KG1 (cell line): ENCODE measurements around the gene KIAA1143.

Experiments used
- DNase-seq: peaks from one replicate; lab custom pipeline; 2025; lab: John Stamatoyannopoulos, UW

KIAA1143 gene

DNA sequence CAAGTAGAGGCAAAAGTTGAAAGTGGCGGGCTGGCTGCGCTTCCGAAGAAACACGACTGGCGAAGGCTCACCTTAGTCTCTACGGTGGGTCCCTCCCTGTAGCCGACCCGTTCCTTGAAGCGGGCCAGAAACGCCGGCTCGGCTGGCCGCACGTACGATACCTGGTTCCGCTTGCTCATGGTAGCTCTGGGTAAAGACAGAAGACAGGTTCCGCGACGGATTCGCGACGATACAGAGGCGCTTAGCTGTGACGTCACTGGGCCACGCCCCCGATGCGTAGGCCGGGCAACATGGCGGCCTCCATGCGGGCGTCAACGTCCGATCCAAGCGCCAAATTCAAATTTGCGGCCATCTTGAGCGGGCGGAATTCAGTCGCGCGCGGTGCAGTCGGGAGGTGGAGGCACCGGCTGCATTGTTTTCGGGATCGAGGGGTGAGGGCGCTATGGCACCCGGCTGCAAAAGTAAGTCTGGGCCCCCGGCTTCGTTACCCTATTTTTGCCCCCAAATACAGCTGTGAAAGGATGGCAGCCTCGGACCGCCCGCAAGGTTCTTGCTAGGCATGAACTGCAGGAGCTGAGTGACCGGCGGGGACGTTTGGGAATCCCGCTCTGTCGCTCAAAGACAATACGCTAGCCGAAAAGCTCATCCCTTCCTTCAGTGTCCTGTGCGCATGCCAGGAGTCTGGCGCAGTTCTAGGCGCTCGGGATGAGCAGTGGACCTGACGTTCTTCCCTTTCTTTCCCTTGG, at the start of gene KIAA1143, which contains the start of gene KIF15:
TSS of gene KIAA1143 (minus strand) at position 196 of the 746 bp plus-strand sequence. CDS start at position 179, 17 bp downstream.
TSS of gene KIF15 (plus strand) at position 371 of the 746 bp plus-strand sequence. CDS start at position 443, 72 bp downstream.
- DNase-seq: peak; percentile 97

DNA sequence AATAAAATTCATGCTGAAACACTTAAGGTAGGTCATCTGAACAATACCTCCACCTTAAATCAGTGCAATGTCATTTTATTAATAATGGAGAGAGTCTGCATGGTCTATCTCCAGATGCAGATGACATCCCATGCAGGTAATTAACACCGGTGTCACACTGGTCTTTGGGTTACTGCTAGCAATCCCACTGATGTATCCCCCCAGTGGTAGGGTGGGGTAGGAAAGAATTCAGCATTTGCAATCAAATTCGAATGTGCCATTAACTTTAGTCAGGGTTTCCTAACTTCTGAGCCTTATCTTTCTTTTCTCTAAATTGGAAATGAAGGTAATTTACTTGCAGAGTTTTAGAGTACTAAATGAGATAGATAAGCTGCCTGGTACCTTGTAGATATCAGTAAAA, 44.5 kb upstream of the KIAA1143 start:
- no peak for DNase-seq

- DNase-seq: no peak
Observed at GRCh38 chr3:44803298-44803697, 41.9 kb upstream of the KIAA1143 start.

- DNase-seq: no peak
Observed at GRCh38 chr3:44802011-44802410, 40.6 kb upstream of the KIAA1143 start.

- DNase-seq: no peak
Observed at GRCh38 chr3:44795197-44795596, 33.8 kb upstream of the KIAA1143 start.

DNA sequence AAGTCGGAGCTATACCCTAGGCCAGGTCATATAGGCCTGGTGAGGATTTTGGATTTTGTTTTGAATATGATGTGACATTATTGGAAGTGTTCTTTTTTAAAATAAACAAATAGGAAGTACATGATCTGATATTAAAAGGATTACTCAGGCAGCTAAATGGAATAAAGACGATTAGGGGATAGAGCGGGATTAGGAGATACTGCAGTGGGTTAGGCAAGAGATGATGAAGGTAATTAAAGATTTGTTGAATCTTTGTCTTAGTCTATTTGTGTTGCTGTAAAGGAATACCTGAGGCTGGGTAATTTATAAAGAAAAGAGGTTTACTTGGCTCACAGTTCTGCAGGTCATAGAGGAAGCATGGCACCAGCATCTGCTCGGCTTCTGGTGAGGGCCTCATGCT, 21.5 kb upstream of the KIAA1143 start:
- no peak for DNase-seq

GRCh38 chr3:44772099-44772442, 10.7 kb upstream of the KIAA1143 start:
- no peak for DNase-seq

DNA sequence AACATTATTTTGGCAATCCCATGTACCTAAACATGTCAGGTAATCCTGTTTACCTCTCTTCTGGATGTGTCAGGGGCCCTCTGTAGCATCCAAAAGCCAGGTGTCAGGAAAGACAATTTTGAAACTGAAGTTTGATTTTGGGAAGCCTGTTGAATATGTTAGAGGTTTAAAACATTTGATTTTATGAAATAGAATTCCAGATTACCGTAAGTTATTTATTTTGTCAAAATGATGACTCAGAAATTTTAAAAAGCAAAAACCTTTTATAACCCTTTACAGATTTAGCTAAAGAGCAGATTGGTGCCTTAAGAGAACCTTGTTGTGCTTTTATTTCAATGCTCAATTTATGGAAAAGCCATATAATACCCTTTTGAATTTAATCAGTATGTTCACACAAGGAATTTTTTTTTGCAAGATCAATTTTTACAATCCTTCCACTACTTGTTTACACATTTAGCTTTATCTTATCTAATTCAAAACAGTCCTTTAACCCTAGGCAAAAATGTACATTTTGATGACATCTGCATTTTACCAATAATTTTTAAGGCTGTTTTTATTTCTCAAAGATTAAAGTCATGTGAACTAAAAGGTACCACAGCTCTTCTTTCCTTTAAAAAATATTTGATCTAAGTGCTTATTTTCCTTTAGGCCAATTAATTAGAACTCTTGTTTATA, 10.1 kb upstream of the KIAA1143 start:
- no peak for DNase-seq

GRCh38 chr3:44764248-44764647, 2.8 kb upstream of the KIAA1143 start:
- DNase-seq: no peak

GRCh38 chr3:44762690-44763089, 1.3 kb upstream of the KIAA1143 start:
- no peak for DNase-seq

GRCh38 chr3:44762170-44762677, 805 bp upstream of the KIAA1143 start:
- DNase-seq: peak; percentile 56

- no peak for DNase-seq
Observed at GRCh38 chr3:44761101-44761423, 357 bp downstream of the KIAA1143 start.

DNA sequence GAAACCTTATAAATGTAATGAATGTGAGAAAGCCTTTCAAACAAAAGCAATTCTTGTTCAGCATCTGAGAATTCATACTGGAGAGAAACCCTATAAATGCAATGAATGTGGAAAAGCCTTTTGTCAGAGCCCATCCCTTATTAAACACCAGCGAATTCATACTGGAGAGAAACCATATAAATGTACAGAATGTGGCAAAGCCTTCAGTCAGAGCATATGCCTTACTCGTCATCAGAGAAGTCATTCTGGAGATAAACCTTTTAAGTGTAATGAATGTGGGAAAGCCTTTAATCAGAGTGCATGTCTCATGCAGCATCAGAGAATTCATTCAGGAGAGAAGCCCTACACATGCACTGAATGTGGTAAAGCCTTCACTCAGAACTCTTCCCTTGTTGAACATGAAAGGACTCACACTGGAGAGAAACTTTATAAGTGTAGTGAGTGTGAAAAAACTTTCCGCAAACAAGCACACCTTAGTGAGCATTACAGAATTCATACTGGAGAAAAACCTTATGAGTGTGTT, 26.7 kb downstream of the KIAA1143 start:
- no peak for DNase-seq

DNA sequence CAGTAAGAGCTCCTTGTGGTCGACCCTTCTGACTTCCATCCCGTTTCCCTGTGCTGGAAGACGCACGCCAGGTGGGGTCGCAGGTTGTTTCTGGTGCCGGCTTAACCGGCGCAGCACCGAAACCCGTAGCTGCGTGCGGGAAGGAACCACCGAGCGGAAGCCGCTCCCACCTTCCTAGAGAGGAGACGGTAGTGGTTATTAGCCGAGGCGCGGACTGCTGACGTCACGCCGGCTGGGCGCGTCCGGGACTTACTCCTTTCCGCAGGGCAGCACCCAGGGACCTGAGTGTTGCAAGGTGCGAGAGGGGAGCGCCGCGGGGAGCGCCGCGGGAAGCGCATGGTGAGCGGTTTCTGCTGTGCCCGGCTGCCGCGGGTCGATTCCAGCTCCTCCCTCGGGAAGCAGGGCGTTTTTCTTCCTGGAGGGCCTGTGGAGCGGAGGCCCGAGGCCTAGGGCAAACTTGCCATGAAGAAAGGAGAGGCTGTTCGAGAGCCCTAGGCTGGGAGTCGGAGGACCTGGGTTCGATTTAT, 32.0 kb downstream of the KIAA1143 start, which contains the start of gene ZNF501:
TSS of gene ZNF501 (plus strand) at position 252 of the 527 bp plus-strand sequence. CDS start 4,787 bp downstream, outside the sequence.
- DNase-seq: peak; percentile 24

GRCh38 chr3:44722103-44722401, 39.4 kb downstream of the KIAA1143 start:
- no peak for DNase-seq

DNA sequence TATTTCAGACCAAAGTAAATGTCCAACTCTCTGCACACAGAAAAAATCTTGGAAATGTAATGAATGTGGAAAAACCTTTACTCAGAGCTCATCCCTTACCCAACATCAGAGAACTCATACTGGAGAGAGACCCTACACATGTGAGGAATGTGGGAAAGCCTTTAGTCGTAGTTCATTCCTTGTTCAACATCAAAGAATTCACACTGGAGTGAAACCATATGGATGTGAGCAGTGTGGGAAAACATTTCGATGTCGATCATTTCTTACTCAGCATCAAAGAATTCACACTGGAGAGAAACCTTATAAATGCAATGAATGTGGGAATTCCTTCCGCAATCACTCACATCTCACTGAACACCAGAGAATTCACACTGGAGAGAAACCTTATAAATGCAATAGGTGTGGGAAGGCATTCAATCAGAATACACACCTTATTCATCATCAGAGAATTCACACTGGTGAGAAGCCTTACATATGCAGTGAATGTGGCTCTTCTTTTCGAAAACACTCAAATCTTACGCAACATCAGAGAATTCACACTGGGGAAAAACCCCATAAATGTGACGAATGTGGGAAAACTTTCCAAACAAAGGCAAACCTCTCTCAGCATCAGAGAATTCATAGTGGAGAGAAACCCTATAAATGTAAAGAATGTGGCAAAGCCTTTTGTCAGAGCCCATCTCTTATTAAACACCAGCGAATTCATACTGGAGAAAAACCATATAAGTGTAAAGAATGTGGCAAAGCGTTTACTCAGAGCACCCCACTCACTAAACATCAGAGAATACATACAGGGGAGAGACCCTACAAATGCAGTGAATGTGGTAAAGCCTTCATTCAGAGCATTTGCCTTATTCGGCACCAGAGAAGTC, 40.0 kb downstream of the KIAA1143 start:
- DNase-seq: no peak

- peak; percentile 48 for DNase-seq
Observed at GRCh38 chr3:44712455-44713075, 48.9 kb downstream of the KIAA1143 start, which contains the start of gene ZNF502. TSS of gene ZNF502 (plus strand) at chr3:44712660. CDS start at chr3:44720262, 7,602 bp downstream.
